GM18951 (cell line): Measurements from ENCODE around the gene NSFL1C.

Source experiments
- POLR2A ChIP-seq: IDR thresholded peaks from 4 replicates; pipeline ENCODE4 v1.6.1; 2011; ENCODE audit warnings: mild to moderate bottlenecking; ENCODE audit not compliant: insufficient read length, insufficient read depth; ENCODE audit errors: extremely low read depth
- in situ Hi-C: fragments of 300-500 bp; cut with MboI; formaldehyde crosslinking; loops from one replicate; pipeline ENCODE4 v1.12.0; 2022; ENCODE audit warnings: low sequenced_read_pairs, mixed read lengths, inconsistent platforms; ENCODE audit not compliant: unreplicated experiment

The NSFL1C gene

GRCh38 chr20:1493536-1493935 lies 26.9 kb upstream of the NSFL1C start:
- in situ Hi-C loops = no loop called here
- TF ChIP-seq POLR2A = no peak

GRCh38 chr20:1491860-1492642 lies 25.4 kb upstream of the NSFL1C start:
- TF ChIP-seq POLR2A = no peak
- in situ Hi-C loops = no loop called here

GRCh38 chr20:1491281-1491840 lies 24.7 kb upstream of the NSFL1C start, which contains the start of gene SIRPB2:
Gene SIRPB2, minus strand, starts transcription at chr20:1491420. Its CDS starts 61 bp downstream, at chr20:1491359.
- in situ Hi-C loops = no loop called here
- no peak for TF ChIP-seq POLR2A

GRCh38 chr20:1490643-1491195 lies 24.1 kb upstream of the NSFL1C start:
- in situ Hi-C loops = no loop called here
- no peak for TF ChIP-seq POLR2A

- TF ChIP-seq POLR2A = no peak
- in situ Hi-C loops = no loop called here
These were observed 23.3 kb upstream of the NSFL1C start for GRCh38 chr20:1489764-1490436.

DNA sequence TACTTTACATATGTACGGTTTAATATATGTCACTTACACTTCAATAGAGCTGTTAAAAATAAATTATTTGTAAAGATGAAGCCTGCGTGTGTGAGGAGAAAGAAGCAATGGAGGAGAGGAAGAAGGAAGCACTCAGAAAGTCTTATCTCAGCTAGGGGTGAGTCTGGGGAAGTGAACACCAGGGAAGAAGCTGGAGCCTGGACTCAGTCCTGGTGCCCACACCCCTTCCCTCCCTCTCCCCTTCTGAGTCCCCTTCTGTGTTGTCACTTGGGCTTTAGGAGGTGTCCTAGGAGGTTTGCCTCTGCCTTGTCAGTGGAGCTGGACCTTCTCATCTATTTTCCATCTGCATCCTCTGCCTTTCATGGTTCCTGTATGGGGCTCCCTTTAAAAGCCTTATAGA lies 22.7 kb upstream of the NSFL1C start:
- in situ Hi-C loops = no loop called here
- no peak for TF ChIP-seq POLR2A

GRCh38 chr20:1486566-1486965 lies 19.9 kb upstream of the NSFL1C start:
- TF ChIP-seq POLR2A = no peak
- in situ Hi-C loops = no loop called here

GRCh38 chr20:1484438-1485116 lies 17.9 kb upstream of the NSFL1C start:
- in situ Hi-C loops = no loop called here
- no peak for TF ChIP-seq POLR2A

DNA sequence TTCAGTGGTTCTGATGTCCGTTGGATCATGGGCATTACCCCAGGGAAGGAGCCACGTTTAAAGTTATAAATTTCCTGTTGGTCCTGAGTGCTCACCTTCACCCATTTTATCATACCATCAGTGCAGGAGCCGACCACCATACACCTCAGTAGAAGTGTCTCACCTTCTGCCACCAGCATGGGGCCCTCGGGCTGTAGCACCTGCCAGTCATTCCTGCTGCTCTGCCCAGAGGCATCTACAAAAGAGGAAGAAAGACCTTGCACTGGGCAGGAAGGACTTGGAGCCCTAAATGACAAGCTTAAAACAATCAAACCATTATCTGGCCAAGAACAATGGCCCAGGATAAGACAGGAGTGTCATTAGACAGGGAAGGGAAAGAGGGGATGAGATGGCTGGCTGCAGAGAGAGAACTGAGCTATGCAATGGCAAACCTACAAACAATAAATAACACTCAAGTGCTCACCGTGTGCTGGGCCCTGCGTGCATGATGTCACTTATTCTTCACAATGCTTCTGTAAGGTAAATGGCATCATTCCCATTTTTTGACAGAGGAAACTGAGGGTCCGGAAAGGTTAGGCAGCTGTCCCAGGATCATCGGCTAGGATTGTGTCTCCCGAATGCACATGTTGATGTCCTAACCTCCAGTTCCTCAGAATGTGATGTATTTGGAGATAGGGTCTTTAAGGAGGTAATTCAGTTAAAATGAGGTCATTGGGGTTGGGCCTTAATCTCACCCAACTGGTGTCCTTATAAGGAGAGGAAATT lies 13.4 kb upstream of the NSFL1C start:
- in situ Hi-C loops = no loop called here
- TF ChIP-seq POLR2A = no peak

GRCh38 chr20:1478566-1478965 lies 11.9 kb upstream of the NSFL1C start:
- in situ Hi-C loops = no loop called here
- TF ChIP-seq POLR2A = no peak

DNA sequence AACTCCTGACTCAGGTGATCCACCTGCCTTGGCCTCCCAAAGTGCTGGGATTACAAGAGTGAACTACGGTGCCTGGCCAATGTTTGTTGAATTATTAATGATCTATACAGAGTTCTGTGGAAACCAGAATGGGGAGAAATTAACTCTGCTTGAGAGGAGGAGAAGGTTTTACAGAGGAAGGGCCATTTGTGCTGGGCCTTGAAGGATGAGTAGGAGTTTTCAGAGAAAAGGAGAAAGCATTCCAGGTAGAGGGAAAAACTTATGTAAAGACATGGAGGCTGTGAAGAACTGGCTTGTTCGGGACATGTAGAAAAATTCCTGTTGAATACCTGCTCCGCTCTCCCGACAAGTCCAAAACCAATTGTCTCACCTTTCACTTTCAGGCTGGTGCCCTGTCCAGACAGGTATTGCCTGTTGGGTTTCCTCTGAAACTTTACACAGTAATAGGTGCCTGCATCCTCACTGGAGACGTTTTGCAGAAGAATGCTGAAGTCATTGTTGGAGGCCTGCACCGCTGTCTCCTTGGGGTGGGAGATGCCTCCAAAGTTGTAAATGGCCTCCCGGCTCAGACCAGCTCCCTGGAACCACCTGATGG lies 11.3 kb upstream of the NSFL1C start:
- TF ChIP-seq POLR2A = no peak
- in situ Hi-C loops = no loop called here
